Nephron (organoid): Measurements from ENCODE around the gene SLC24A4.
A peak's percentile ranks its signal among the peaks of the same experiment; 100 is the strongest.

ENCODE experiments used
- H3K27ac Mint-ChIP-seq, 3 experiments: 2 replicates each; pipeline ENCODE4 v1.8.0; 2020; ENCODE audit warnings: mixed read lengths in 3 of 3, mild to moderate bottlenecking in 2 of 3, moderate library complexity in 1 of 3
- H3K27me3 Mint-ChIP-seq: 2 replicates; pipeline ENCODE4 v1.8.0; 2021; ENCODE audit warnings: low read depth, mild to moderate bottlenecking, moderate library complexity, mixed read lengths
- H3K36me3 Mint-ChIP-seq: 2 replicates; pipeline ENCODE4 v1.8.0; 2020; ENCODE audit warnings: low read depth, mixed read lengths
- H3K4me1 Mint-ChIP-seq: 2 replicates; pipeline ENCODE4 v1.8.0; 2020; ENCODE audit warnings: mixed read lengths
- H3K4me3 Mint-ChIP-seq, 3 experiments: 2 replicates each; pipeline ENCODE4 v1.8.0; 2020; ENCODE audit warnings: mild to moderate bottlenecking in 3 of 3, mixed read lengths in 3 of 3, moderate library complexity in 2 of 3
- H3K9me3 Mint-ChIP-seq: 2 replicates; pipeline ENCODE4 v1.8.0; 2020; ENCODE audit warnings: mixed read lengths
- TF ChIP-seq, protein P1 (sequence below), 3 experiments: fragments of 200-600 bp; sonication (generic); IDR thresholded peaks; one replicate each; pipeline ENCODE4 v1.5.0; 2021; ENCODE audit warnings: antibody characterized with exemption in 3 of 3; ENCODE audit not compliant: unreplicated experiment in 3 of 3

SLC24A4 gene

DNA sequence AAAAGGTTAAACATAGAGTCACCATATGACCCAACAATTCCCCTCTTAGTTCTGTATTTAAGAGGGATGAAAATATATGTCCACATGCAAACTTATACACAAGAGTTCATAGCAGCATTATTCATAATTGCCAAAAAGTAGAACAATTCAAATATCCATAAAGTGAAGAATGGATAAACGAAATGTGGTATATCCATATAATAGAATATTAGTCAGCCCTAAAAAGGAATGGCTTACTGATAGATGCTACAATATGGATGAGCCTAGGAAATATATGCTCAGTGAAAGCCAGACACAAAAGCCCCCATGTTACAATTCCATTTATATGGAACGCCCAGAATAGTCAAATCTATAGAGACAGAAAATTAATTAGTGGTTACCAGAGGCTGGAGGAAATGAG, 146.6 kb downstream of the SLC24A4 start:
- Mint-ChIP-seq H3K27ac (no peak overlapping the region), H3K27me3 (no peaks in the 10 kb centered on the region)

GRCh38 chr14:92470215-92470614, 147.2 kb downstream of the SLC24A4 start:
- TF ChIP-seq, protein P1, sequence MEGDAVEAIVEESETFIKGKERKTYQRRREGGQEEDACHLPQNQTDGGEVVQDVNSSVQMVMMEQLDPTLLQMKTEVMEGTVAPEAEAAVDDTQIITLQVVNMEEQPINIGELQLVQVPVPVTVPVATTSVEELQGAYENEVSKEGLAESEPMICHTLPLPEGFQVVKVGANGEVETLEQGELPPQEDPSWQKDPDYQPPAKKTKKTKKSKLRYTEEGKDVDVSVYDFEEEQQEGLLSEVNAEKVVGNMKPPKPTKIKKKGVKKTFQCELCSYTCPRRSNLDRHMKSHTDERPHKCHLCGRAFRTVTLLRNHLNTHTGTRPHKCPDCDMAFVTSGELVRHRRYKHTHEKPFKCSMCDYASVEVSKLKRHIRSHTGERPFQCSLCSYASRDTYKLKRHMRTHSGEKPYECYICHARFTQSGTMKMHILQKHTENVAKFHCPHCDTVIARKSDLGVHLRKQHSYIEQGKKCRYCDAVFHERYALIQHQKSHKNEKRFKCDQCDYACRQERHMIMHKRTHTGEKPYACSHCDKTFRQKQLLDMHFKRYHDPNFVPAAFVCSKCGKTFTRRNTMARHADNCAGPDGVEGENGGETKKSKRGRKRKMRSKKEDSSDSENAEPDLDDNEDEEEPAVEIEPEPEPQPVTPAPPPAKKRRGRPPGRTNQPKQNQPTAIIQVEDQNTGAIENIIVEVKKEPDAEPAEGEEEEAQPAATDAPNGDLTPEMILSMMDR (IDR thresholded peaks at IDR 0.05; ENCODE audit: unreplicated experiment in 3 of 3) = no peak
- Mint-ChIP-seq H3K36me3 (no peaks in the 10 kb centered on the region), H3K27ac (no peak overlapping the region)

More for the DNA sequence above, 146.6 kb downstream of the SLC24A4 start:
- H3K4me3 Mint-ChIP-seq = no peak overlapping the region
- peaks cover 5% of the 10 kb centered on the region for H3K4me1 Mint-ChIP-seq
- H3K36me3 Mint-ChIP-seq = no peaks in the 10 kb centered on the region
- TF ChIP-seq, protein P1 (IDR thresholded peaks at IDR 0.05; ENCODE audit: unreplicated experiment in 3 of 3) = no peak
- H3K9me3 Mint-ChIP-seq = peaks cover 25% of the 10 kb centered on the region

DNA sequence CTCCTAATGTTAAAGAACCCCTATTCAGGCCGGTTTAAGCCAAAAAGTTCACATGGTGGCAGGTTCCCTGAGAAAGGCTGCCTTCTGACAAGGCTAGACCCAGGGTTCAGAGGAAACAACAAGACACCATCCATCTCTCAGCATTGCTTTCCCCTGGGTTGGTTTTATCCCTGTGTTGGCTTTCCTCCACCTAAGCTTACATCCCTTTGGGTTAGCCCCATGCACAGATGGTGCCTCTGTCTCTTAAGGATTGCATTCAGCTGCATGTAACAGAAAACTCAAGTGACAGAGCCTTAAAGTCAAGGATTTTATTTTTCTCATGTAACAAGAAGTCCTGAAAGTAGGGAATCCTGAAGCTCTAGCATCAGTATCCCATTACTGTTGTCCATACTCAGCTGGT, 147.8 kb downstream of the SLC24A4 start:
- Mint-ChIP-seq H3K27ac (no peak overlapping the region), H3K4me3 (no peak overlapping the region), H3K36me3 (no peaks in the 10 kb centered on the region)

More at GRCh38 chr14:92470215-92470614, 147.2 kb downstream of the SLC24A4 start:
- Mint-ChIP-seq H3K9me3 (peaks cover 25% of the 10 kb centered on the region), H3K27me3 (peaks cover 1% of the 10 kb centered on the region), H3K4me3 (no peak overlapping the region), H3K4me1 (peaks cover 5% of the 10 kb centered on the region)

GRCh38 chr14:92471919-92472318, 149.0 kb downstream of the SLC24A4 start:
- Mint-ChIP-seq H3K27me3 (peaks cover 4% of the 10 kb centered on the region), H3K27ac (peak overlapping the region in 2 of 3 experiments; percentile 44 to 61), H3K4me3 (no peak overlapping the region), H3K4me1 (peaks cover 5% of the 10 kb centered on the region), H3K36me3 (no peaks in the 10 kb centered on the region), H3K9me3 (peaks cover 25% of the 10 kb centered on the region)
- TF ChIP-seq, protein P1 (IDR thresholded peaks at IDR 0.05; ENCODE audit: unreplicated experiment in 3 of 3) = no peak

More for the DNA sequence above, 147.8 kb downstream of the SLC24A4 start:
- Mint-ChIP-seq H3K4me1 (peaks cover 5% of the 10 kb centered on the region), H3K9me3 (peaks cover 25% of the 10 kb centered on the region), H3K27me3 (peaks cover 4% of the 10 kb centered on the region)
- TF ChIP-seq, protein P1 (IDR thresholded peaks at IDR 0.05; ENCODE audit: unreplicated experiment in 3 of 3) = no peak

GRCh38 chr14:92472860-92473259, 149.9 kb downstream of the SLC24A4 start:
- Mint-ChIP-seq H3K27me3 (peaks cover 4% of the 10 kb centered on the region), H3K4me3 (no peak overlapping the region), H3K9me3 (peaks cover 20% of the 10 kb centered on the region), H3K27ac (no peak overlapping the region), H3K36me3 (no peaks in the 10 kb centered on the region), H3K4me1 (peaks cover 5% of the 10 kb centered on the region)
- TF ChIP-seq, protein P1 (IDR thresholded peaks at IDR 0.05; ENCODE audit: unreplicated experiment in 3 of 3) = no peak

- H3K36me3 Mint-ChIP-seq = no peaks in the 10 kb centered on the region
- H3K27ac Mint-ChIP-seq = no peak overlapping the region
- H3K4me3 Mint-ChIP-seq = no peak overlapping the region
- H3K27me3 Mint-ChIP-seq = peaks cover 4% of the 10 kb centered on the region
- TF ChIP-seq, protein P1 (IDR thresholded peaks at IDR 0.05; ENCODE audit: unreplicated experiment in 3 of 3) = no peak
- peaks cover 18% of the 10 kb centered on the region for H3K9me3 Mint-ChIP-seq
- H3K4me1 Mint-ChIP-seq = peaks cover 5% of the 10 kb centered on the region
Measured at GRCh38 chr14:92473261-92473968, 150.4 kb downstream of the SLC24A4 start.
